Activated CD8-positive, alpha-beta memory T cell treated with anti-CD3 and anti-CD28 coated beads for 36 hours (primary cell): Measurements from ENCODE around the gene PRKAG3. TPM values are rescaled to one million over a fixed set of nuclear protein-coding genes. Genes with fewer than 3 reads are reported as not detected.

ENCODE experiments used
- CTCF ChIA-PET: fragments of 350-600 bp; sonication (Branson Sonifier 250); formaldehyde crosslinking; loops from one replicate; lab custom pipeline; 2021; ENCODE audit warnings: antibody characterized with exemption; lab: Charles Lee
- POLR2A ChIA-PET: fragments of 350-600 bp; sonication (Branson Sonifier 250); formaldehyde crosslinking; loops from one replicate; lab custom pipeline; 2021; ENCODE audit warnings: antibody characterized with exemption; lab: Charles Lee
- total RNA-seq, 2 experiments: library from RNA; stranded (reverse); gene quantifications; one replicate each; pipeline ENCODE4 v1.2.3, GENCODE V29; 2021

Gene PRKAG3
- total RNA-seq, 2 experiments from 2014 or later: not detected

- POLR2A ChIA-PET: no interaction called here
- CTCF ChIA-PET: interaction anchor here (1.0 kb wide), 1 partner anchor 38 kb away, joined by 3 read pairs; no protein-coding TSS in a partner anchor
These were observed 22.1 kb downstream of the PRKAG3 start for GRCh38 chr2:218809515-218809914.

GRCh38 chr2:218807626-218808025 lies 24.0 kb downstream of the PRKAG3 start:
- POLR2A ChIA-PET: no interaction called here
- CTCF ChIA-PET: no interaction called here

- ChIA-PET CTCF (interaction anchor here (0.7 kb wide), 1 partner anchor 336 kb away, joined by 3 read pairs; no protein-coding TSS in a partner anchor), POLR2A (no interaction called here)
These were observed 25.1 kb downstream of the PRKAG3 start for GRCh38 chr2:218806346-218806978.

- POLR2A ChIA-PET: no interaction called here
These were observed 26.0 kb downstream of the PRKAG3 start for GRCh38 chr2:218805627-218806026.

DNA sequence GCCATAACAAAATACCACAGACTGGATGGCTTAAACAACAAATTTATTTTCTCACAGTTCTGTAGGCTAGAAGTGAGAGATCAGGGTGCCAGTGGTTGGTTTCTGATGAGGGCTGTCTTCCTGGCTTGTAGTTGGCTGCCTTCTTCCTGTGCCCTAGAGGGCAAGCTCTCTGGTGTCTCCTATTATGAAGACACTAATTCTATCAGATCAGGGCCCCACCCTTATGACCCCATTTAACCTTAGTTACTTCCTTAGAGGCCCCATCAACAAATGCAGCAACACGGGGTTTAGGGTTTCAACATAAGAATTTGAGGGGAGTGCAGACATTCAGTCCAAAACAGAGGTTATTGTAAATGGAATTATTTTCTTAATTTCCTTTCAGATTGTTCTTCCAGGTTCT lies 26.8 kb downstream of the PRKAG3 start:
- ChIA-PET CTCF (no interaction called here), POLR2A (no interaction called here)

More at GRCh38 chr2:218805627-218806026, 26.0 kb downstream of the PRKAG3 start:
- CTCF ChIA-PET: no interaction called here

DNA sequence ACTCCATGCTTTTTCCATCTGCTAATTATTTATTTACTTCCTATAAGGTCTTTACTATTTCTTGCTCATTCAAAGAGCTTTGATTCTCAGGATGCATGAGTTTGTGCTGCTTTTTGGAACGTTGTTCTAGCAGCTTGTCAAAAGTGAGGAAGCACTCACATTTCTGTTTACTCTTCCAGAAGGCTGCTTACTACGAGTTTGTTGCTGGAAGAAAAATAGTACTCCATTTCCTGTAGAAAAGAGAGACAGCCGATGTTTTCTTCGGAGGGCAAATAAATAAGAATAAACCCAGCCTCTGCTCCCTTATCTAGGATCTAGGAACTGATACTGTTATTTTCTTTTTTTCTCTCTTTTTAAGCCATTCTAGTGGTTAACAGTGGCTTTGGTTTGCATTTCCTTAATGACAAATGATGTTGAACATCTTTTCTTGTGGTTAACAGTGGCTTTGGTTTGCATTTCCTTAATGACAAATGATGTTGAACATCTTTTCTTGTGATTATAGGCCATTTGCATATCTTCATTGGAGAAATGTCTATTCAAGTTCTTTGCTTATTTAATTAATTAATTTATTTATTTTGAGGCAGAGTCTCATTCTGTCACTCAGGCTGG lies 29.1 kb downstream of the PRKAG3 start:
- ChIA-PET CTCF (interaction anchor here (1.0 kb wide), 1 partner anchor 8 kb away, joined by 3 read pairs; no protein-coding TSS in a partner anchor), POLR2A (no interaction called here)

GRCh38 chr2:218799990-218800389 lies 31.6 kb downstream of the PRKAG3 start:
- ChIA-PET CTCF (no interaction called here), POLR2A (no interaction called here)

- ChIA-PET CTCF (no interaction called here), POLR2A (no interaction called here)
These were observed 32.7 kb downstream of the PRKAG3 start for GRCh38 chr2:218798767-218799504.

DNA sequence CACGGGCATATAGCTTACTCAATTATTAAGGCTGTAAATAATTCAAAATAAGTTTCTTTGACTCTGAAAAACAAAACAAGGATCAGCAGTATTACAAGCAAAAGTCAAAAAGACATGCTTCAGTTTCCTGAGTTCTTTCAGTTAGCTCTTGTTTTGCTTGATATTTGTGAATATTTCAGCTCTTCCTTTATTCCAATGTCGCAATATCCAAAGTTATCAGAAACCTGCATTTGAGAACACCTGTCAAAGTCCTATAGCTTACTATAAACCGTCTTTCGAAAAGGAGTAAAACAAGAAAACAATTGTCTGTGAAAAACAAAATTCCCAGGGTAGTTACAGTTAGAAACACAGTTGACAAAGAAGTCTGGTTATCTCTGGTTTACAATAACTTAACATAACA lies 34.9 kb downstream of the PRKAG3 start:
- CTCF ChIA-PET: no interaction called here
- POLR2A ChIA-PET: no interaction called here

DNA sequence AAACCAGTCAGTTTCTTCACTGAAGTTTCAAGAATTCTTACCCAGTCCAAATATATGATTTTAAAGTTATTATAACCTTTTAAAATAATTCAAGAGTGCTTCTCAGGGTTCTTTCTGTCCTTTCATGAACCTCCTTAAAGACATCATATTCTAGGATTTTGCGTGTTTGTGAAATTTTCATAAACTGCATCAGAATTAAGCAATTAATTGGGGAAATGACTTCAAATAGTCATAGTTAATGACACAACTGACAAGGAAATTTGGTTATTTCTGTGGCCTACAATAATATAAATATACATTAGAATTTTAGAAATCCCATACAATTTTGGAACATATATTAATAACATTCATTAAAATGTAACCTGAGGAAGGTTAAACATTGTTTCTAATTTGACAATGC lies 39.2 kb downstream of the PRKAG3 start:
- CTCF ChIA-PET: no interaction called here
- POLR2A ChIA-PET: no interaction called here

DNA sequence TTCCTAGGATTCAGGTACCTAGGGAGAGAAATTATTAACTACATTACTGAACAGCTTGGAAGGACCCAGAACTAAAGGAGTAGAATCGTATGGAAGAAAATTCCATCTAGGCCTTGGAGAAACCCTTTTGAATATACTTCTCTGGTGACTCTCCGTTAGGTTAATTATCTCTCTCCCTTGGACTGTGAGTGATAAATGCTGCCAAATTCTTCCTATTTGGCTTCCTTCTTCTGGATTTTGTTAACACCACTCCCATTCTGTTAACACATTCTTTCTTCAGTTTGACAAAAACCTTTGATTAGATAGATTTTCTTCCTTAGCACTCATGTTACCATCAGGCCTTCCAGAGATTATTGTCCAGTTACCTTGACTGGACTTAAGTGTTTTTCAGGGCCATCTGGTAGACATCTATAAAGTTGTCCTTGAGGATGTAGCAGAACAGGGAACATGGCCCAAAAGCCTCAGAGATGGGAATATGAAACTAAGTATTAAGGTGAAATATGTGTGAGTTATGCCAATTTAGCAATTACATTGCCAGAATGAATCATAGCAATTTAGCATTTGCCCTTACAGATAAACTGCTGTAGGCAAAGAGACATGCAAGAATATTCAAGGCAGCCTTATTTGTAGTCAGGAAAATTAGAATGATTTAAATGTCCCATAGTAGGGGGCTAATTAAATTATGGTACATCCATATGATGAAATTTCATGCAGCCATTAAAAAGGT lies 42.9 kb downstream of the PRKAG3 start:
- POLR2A ChIA-PET: no interaction called here
- CTCF ChIA-PET: no interaction called here

DNA sequence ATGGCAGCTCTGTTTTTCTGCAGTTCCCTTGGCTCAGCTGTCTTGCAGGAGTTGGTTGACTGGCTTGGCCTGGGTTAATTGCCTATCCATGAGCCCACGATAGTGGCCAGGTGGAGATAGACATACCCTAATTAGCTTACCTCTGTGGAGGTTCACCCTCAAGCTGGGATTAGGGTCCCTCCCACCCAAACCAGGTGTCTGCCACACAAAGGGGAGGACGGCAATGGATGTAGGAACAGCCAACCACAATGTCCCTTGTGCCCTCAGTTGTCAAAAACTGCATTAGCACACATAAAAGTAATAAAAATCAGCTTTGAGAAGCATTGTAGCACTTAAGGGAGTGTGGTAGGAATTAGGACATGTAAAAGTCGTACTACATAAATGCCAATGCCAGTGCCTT lies 45.5 kb downstream of the PRKAG3 start:
- ChIA-PET CTCF (no interaction called here), POLR2A (no interaction called here)

DNA sequence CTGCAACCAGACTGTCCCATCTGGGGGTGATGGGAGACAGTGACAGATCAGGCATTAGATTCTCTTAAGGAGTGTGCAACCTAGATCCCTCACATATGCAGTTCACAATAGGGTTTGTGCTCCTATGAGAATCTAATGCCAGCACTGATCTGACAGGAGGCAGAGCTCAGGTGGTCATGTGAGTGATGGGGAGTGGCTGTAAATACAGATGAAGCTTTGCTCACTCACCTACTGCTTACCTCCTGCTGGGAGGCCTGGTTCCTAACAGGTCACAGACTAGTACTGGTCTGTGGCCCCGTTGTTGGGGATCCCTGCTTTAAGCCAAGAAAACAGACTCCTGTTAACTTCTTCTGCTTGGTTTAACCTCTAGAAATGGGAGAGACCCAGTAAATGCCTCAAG lies 46.5 kb downstream of the PRKAG3 start:
- ChIA-PET CTCF (no interaction called here), POLR2A (no interaction called here)

DNA sequence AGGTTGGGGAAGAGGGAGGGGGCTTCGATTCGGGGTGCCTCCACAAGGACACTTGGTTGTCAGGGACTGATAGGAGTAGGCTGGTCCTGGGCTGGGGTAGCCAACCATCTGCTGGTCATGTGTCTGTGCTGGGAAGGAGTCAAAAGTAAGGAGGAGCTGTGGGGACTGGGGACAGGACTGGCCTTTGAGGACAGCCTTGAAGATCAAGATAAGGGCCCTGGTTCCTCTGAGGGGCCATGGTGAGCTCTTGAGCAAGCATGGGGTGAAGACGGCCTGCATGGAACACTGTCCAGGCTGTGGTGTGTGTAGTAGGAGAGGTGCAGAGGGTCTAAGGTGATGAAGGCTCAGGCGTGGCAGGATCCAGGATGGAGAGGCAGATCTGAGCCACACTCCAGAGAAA lies 47.9 kb downstream of the PRKAG3 start:
- CTCF ChIA-PET: no interaction called here

DNA sequence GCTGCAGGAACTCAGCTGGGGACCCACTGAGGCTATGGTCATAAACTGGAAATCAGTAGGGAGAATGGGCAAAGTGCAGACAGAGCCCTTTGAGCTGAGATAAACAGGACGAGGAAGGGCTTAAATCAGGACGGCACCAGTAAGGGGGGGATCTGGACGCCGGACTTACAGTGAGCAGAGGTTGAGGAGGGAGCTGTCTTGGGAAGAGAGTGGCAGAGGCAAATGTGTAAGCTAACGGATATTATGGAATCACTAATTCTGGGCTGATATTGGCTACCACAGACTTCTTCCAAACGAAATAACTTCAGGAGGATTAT lies 49.1 kb downstream of the PRKAG3 start:
- CTCF ChIA-PET: no interaction called here

More for the DNA sequence above, 47.9 kb downstream of the PRKAG3 start:
- POLR2A ChIA-PET: no interaction called here

GRCh38 chr2:218781691-218782527 lies 49.7 kb downstream of the PRKAG3 start, which contains the start of gene CYP27A1:
CYP27A1 (plus strand) TSS chr2:218782147; CDS start chr2:218782183, 36 bp downstream.
- ChIA-PET POLR2A (no interaction called here), CTCF (no interaction called here)

More for the DNA sequence above, 49.1 kb downstream of the PRKAG3 start:
- POLR2A ChIA-PET: no interaction called here

GRCh38 chr2:218780851-218781690 lies 50.5 kb downstream of the PRKAG3 start:
- ChIA-PET POLR2A (no interaction called here), CTCF (no interaction called here)

GRCh38 chr2:218780046-218780445 lies 51.6 kb downstream of the PRKAG3 start:
- ChIA-PET POLR2A (no interaction called here), CTCF (interaction anchor here (0.6 kb wide), 1 partner anchor 32 kb away, joined by 5 read pairs; no protein-coding TSS in a partner anchor)
